Measurements from ENCODE around the gene IL17RA. TPM values are rescaled to one million over a fixed set of nuclear protein-coding genes. Genes with fewer than 3 reads are reported as not detected.
A peak's percentile ranks its signal among the peaks of the same experiment; 100 is the strongest.
"Not testable (repeated sequence)": the region's sequence is repeated elsewhere in the genome, so short reads cannot be mapped to it uniquely, and the experiment has no call there.

Gene IL17RA, protein sequence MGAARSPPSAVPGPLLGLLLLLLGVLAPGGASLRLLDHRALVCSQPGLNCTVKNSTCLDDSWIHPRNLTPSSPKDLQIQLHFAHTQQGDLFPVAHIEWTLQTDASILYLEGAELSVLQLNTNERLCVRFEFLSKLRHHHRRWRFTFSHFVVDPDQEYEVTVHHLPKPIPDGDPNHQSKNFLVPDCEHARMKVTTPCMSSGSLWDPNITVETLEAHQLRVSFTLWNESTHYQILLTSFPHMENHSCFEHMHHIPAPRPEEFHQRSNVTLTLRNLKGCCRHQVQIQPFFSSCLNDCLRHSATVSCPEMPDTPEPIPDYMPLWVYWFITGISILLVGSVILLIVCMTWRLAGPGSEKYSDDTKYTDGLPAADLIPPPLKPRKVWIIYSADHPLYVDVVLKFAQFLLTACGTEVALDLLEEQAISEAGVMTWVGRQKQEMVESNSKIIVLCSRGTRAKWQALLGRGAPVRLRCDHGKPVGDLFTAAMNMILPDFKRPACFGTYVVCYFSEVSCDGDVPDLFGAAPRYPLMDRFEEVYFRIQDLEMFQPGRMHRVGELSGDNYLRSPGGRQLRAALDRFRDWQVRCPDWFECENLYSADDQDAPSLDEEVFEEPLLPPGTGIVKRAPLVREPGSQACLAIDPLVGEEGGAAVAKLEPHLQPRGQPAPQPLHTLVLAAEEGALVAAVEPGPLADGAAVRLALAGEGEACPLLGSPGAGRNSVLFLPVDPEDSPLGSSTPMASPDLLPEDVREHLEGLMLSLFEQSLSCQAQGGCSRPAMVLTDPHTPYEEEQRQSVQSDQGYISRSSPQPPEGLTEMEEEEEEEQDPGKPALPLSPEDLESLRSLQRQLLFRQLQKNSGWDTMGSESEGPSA
- total RNA-seq: 10 to 100 TPM in 1 of 4 donors, 1 to 10 TPM in 3; 2.6 to 19.3 (median 6.2) TPM

DNA sequence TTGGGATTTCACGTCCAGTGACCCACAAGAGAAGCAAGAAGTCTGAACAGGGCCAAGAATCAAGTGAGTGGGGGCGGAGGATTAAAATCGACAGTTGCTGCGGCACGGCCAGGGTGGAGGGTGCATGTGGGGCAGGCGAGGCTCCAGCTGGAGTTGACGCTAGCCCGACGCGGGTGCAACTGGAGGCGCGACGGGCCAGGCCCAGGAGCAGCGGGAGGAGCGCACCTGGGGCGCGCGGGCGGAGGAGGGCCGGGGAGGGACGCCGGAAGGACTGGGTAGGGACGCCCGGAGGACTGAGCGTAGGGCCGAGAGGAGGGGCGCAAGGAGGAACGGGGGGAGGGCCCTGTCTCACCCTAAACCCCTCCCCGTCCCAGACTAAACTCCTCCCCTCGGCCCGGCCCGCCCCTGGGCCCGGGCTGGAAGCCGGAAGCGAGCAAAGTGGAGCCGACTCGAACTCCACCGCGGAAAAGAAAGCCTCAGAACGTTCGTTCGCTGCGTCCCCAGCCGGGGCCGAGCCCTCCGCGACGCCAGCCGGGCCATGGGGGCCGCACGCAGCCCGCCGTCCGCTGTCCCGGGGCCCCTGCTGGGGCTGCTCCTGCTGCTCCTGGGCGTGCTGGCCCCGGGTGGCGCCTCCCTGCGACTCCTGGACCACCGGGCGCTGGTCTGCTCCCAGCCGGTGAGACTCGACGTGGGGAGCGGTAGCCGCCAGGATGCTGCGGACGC, at the start of gene IL17RA:
Gene IL17RA, plus strand, starts transcription at position 447 of the 723 bp plus-strand sequence. Its CDS starts 92 bp downstream, at position 539.
- DNase-seq: peak; percentile 87 to 91
- TF ChIP-seq POLR2A (IDR thresholded peaks at IDR 0.05): peak in 1 of 2 donors; percentile 78
- TF ChIP-seq, protein P1, sequence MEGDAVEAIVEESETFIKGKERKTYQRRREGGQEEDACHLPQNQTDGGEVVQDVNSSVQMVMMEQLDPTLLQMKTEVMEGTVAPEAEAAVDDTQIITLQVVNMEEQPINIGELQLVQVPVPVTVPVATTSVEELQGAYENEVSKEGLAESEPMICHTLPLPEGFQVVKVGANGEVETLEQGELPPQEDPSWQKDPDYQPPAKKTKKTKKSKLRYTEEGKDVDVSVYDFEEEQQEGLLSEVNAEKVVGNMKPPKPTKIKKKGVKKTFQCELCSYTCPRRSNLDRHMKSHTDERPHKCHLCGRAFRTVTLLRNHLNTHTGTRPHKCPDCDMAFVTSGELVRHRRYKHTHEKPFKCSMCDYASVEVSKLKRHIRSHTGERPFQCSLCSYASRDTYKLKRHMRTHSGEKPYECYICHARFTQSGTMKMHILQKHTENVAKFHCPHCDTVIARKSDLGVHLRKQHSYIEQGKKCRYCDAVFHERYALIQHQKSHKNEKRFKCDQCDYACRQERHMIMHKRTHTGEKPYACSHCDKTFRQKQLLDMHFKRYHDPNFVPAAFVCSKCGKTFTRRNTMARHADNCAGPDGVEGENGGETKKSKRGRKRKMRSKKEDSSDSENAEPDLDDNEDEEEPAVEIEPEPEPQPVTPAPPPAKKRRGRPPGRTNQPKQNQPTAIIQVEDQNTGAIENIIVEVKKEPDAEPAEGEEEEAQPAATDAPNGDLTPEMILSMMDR (IDR thresholded peaks at IDR 0.05): peak in 2 of 4 experiments; percentile 3
- H3K9me3 ChIP-seq: no peaks in the 10 kb centered on the region
- peak within 1 kb of the TSS; percentile 55 to 79 for H3K4me3 ChIP-seq
- peaks cover 0 to 9% of the 10 kb centered on the region in 2 donors for H3K4me1 ChIP-seq
- H3K36me3 ChIP-seq: no peaks in the 10 kb centered on the region
- intact Hi-C loops (cut with DNase I; ENCODE audit: low total_unique reads): loop anchor here (10.0 kb wide), 1 partner anchor 70 kb away; the partner anchor contains the start of gene HDHD5
- peak within 1 kb of the TSS; percentile 70 to 86 for H3K27ac ChIP-seq
- no peaks in the 10 kb centered on the region for H3K27me3 ChIP-seq

DNA sequence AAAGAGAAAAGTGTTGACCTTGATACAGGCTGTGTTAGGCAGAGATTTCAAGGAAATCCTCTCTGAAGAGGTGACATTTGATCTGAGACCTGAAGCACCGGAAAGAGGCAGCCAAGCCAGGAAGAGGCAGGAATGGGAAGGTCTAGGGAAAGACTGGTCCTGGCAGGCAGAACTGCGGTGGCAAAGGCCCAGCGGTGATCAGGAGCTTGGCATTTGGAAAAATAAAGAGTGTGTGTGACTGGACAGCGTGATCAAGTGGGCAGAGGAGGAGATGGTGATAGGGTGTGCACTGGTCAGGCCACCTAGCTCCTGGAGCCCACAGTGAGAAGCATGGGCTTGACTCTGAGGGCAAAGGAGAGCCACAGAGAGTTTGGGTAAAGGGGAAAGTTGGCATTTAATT, 49.6 kb upstream of the IL17RA start:
- no peak overlapping the region for H3K27ac ChIP-seq
- intact Hi-C loops (cut with DNase I; ENCODE audit: low total_unique reads): no loop called here
- H3K4me3 ChIP-seq: no peak overlapping the region
- TF ChIP-seq, protein P1 (IDR thresholded peaks at IDR 0.05): no peak
- H3K4me1 ChIP-seq: no peaks in the 10 kb centered on the region
- H3K36me3 ChIP-seq: no peaks in the 10 kb centered on the region
- H3K9me3 ChIP-seq: no peaks in the 10 kb centered on the region
- peaks cover 0 to 9% of the 10 kb centered on the region in 2 donors for H3K27me3 ChIP-seq
- no peak for DNase-seq

DNA sequence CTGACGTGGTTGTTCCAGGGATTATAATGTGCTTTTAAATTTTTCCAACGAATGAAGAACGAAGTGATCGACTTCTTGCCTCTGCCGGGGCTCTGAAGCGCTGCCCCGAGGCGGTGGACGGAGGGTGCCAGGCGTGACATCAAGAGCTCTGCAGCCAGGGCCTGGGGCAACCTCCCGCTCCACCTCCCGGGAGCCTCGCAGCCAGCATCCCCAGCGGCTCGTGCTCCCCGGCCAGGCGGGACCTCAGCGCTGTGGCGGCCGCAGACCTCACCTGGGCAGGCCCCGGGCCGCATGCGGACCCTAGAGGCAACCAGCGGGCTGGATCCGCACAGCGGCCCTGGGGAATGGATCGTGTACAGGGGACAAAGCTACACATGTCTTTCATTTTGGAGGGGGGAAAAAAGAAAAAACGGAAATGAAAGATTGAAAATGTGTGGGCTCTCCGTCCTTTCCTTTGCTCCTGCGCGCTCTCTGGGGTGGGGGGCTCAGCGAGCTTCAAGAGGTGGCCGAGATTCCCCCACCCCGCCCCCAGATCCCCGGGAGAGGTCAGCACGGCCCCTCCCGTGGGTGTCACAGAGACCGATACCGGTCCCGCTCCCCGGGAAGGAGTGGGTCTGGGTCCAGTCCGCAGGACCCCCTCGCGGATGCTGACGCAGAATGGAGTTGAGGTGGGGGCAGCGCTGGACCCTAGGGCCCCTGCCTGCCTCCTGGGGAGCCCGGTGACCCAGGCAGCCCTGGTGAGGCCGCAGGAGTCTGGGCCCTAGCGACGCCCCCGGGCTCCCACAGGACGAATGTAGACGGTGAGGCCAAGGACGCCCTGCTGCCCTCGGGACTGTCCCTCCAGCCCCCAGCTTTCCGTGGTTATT, 48.6 kb upstream of the IL17RA start:
- intact Hi-C loops (cut with DNase I; ENCODE audit: low total_unique reads); DNase-seq; H3K27me3 ChIP-seq; H3K9me3 ChIP-seq; H3K36me3 ChIP-seq; H3K4me1 ChIP-seq: not testable (repeated sequence)
- H3K4me3 ChIP-seq: peak overlapping the region in 1 of 2 donors; percentile 44
- peak overlapping the region in 1 of 2 donors; percentile 60 for H3K27ac ChIP-seq

DNA sequence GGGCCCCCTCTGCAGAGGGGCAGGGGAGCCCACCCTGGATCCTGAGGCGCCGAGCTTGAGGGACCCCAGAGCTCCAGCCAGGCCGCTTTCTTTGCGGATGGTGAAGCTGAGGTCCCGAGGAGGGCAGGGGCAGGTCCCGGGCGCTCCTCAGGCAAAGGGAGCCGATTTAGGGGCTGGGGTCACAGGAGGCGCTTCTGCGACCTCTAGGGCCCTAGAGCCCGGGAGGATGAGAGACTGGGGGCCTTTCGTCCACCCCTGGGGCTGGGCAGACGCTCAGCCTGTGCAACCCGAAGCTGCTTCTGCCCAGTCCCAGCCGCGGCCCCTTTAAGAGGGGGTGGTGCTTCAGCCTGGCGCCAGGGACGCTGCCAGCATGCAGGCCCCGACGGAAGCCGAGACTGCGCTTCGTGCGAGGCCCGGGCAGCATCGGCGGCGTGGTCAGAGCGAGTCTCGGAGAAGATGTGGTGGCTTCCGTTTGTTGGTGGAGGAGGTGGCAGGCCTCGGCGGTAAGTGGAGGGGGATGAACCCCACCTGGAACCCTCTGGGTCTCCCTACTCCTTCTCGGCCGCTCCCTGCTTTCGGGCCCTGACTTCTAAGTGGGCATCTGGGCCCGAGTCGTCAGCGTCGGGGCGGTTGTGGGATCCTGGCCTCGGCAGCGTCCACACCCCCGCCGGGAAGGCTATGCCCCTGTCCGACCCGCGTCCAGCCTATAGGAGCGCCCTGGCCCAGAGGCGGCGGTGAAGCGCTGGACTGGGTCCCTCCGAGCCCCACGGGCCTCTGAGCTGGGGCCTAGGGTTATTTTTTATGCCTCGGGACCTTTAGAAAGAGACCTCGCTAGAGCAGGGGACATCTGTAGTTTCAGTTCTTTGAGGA, 47.7 kb upstream of the IL17RA start:
- H3K9me3 ChIP-seq; H3K36me3 ChIP-seq; H3K4me1 ChIP-seq; DNase-seq; H3K27me3 ChIP-seq; intact Hi-C loops (cut with DNase I; ENCODE audit: low total_unique reads): not testable (repeated sequence)
- H3K27ac ChIP-seq: peak overlapping the region in 1 of 2 donors; percentile 60
- peak overlapping the region in 1 of 2 donors; percentile 44 for H3K4me3 ChIP-seq

DNA sequence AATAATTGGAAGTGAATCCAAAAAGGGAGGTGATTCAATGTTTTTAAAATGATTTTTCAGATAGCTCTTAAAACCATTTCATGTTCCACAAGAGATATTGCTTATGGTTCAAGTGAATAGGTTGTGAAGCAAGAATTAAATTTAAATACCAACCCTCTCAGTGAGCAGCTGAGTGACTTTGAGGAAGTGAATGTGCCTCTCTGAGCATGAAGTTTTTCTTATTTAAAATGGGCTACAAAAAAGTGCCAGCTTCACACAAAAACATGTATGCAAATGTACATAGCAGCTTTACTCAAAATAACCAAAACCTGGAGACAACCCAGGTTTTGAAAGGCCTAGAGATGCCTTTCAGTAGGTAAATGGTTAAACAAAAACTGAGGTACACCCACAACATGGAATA, 41.3 kb upstream of the IL17RA start:
- Histone ChIP-seq H3K4me1 (no peaks in the 10 kb centered on the region), H3K36me3 (no peaks in the 10 kb centered on the region), H3K4me3 (no peak overlapping the region), H3K9me3 (no peaks in the 10 kb centered on the region), H3K27ac (no peak overlapping the region), H3K27me3 (no peaks in the 10 kb centered on the region)
- DNase-seq: no peak
- TF ChIP-seq, protein P1 (IDR thresholded peaks at IDR 0.05): no peak
- TF ChIP-seq POLR2A (IDR thresholded peaks at IDR 0.05): no peak
- intact Hi-C loops (cut with DNase I; ENCODE audit: low total_unique reads): no loop called here
